ENCODE results near the gene CPPED1.
"Not testable (repeated sequence)": the region's sequence is repeated elsewhere in the genome, so short reads cannot be mapped to it uniquely, and the experiment has no call there.

CPPED1 gene

DNA sequence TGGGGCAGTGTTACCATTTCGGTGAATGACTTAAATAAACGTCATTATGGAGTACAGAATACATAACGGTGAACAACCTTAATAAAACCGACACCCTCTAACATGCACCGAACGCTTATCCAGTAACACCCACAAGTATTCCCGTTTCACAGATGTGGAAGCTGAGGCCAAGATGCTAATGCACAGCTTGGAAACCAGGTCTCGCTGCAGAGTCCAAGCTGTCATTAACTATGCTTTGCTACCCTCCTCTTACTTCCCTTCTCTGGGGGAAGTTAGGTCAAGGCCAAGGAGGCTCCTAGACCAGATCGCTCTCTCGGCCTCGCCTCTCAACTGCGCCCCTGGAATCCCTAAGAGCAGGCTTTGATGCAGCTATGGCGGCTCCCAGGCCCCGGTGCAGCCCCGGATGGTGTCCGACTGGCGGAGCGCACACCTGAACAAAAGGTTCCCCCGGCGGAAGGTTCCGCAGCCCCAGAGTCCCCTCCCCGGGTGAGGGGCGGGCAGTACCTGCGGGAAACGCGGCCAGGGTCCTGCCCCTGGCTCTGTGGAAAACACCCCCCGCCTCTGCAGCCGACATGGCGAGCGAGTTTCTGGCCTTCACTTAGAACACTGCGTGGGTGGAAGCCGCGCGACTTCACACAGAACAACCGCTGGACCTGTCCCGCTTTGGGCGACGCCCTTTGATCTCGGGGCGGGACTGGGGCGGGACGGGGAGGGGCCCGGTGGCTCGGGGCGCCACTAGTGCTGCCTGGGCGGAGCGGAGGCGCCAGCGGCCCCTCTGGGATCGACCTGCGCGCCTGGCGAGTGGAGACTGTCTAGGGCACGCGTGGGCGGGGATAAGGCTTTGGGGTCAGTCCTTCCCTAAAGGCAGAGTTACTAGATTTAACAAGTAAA lies at the start of gene CPPED1:
TSS of gene CPPED1 (minus strand) at position 685 of the 891 bp plus-strand sequence. CDS start at position 574, 111 bp downstream.
- DNase-seq, result peak; percentile 89

- DNase-seq, result no peak
Measured at GRCh38 chr16:12850186-12850585, 46.5 kb upstream of the CPPED1 start.

DNA sequence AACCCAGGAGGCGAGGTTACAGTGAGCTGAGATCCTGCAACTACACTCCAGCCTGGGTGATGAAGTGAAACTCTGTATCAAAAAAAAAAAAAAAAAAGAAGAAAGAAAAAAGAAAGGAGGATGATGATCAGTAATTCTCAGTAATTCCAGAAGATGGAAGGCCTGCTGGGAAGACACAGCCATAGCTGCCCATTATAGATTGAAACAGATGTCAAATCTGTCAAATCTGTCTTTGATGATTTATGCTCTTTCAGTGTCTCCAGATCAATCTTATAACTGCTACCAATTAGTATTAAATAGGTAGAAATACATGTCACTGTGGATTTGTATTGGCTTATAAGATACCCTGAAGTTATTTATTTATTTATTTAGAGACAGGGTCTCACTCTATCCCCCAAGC lies 42.9 kb upstream of the CPPED1 start:
- no peak for DNase-seq

DNA sequence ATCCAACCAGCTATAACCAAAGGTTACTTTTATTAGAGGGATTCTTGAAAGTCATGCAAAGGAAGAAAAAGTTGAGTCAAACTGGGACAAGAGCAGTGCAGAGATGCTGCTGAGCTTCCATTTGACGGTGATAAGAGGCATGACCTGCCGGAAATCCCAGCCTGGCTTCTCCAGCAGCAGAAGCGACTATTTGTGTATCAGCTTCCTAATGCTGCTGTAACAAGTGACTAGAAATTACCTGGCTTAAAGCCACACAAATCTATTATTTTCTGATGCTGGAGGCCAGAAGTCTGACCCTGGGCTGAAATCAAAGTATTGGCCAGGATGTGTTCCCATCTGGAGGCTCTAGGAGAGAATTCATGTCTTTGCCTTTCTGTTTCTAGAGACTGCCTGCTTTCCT lies 41.6 kb upstream of the CPPED1 start:
- no peak for DNase-seq

DNA sequence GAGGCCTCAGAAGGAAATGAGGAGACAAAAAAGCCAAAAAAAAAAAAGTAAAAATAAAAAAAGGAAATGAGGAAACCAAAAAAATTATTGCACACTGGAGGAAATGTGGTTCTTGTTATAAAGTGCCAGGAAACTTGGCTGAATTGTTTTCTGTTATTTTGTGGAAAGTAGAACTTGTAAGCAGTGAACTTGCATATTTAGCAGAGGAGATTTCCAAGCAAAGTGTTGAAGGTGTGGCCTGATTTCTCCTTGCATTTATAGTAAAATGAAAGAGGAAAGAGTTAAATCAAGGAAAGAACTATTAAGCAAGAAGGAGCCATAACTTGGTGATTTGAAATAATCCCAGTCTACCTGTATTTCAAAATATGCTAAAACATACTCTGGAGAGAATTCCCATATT lies 34.1 kb upstream of the CPPED1 start:
- no peak for DNase-seq

DNA sequence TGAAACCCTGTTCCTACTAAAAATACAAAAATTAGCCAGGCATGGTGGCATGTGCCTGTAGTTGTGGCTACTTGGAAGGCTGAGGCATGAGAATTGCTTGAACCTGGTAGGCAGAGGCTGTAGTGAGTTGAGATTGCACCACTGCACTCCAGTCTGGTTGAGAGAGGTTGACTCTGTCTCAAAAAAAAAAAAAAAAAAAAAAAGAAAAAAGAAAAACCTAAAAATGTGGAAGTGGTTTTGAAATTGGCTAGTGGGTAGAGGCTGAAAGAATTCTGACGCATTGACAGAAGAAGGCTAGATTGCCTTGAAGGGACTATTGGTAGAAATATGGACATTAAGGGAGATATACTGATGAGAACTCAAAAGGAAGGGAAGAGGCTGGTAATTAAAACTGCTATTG lies 33.6 kb upstream of the CPPED1 start:
- DNase-seq, result no peak

DNA sequence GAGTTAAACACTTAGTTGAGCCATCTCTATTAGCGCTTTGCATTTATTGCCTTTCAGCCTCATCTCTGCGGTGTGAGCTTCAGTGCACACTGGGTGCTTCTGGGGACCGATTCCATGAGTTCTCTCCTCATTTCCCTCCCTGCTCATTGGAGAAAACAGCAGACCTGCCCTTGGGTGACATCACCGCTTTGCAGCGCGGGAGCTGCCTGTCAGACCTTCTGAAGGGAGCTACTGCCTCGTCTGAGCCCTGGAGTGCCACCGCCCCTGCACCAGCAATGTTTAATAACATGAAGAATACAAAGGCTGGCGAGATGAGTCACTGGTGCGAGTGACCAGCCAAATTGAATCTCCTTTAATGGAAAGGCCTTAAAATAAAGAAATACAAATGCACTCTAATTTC lies 30.2 kb upstream of the CPPED1 start:
- DNase-seq, result no peak

DNA sequence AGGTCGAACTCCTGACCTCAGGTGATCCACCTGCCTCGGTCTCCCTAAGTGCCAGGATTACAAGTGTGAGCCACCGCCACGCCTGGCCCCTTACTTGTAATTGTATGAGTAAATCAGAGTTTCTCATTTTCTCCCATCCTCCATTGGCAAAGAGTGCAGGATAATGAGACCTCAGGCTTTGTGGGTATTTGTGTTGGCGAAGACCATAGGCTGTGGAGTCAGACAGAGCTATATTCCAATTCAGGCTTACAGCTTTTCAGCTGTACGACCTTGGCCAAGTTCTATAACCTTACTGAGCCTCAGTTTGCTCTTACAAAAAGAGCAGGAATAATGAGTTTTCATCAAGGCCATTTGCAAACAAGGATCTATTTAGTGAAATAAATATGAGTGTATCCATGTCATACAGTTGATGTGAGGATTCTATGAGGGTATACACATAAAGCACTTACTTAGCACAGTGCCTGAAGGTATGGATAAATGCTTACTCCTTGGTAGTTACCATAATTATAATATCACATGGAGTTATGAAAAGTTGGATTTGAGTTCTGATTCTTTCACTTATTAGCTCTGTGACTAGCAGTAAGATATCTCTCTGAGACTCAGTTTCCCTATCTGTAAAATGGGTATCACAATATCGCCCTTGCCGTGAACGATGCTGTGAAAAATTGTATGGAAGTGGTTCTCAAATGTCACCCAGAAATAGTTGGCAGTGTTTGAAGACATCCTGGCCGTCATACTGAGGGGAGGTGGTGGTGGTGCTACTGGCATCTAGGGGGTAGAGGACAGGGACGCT lies 25.6 kb upstream of the CPPED1 start:
- DNase-seq, result no peak

DNA sequence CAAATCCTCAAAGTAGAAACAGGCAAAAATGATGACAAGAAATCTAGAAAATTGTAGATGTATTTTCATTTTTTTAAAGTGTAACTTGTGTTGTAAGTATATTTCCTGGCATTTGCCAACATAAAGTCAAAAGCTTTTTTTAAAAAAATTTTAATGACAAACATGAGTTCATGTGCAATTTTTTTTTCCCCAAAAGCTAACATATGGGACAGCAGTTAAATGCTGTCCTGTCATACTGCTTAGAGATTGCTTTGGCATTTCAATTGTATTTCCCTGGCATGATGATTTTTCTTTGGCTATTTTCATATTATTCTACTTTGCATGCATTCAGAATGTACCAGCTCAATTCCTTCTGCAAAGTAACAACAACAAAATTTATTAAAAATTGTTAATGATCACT lies 24.5 kb upstream of the CPPED1 start:
- DNase-seq, result no peak

- DNase-seq, result no peak
Measured at GRCh38 chr16:12826559-12826958, 22.9 kb upstream of the CPPED1 start.

- DNase-seq, result peak; percentile 47
Measured at GRCh38 chr16:12819126-12820117, 15.7 kb upstream of the CPPED1 start.

DNA sequence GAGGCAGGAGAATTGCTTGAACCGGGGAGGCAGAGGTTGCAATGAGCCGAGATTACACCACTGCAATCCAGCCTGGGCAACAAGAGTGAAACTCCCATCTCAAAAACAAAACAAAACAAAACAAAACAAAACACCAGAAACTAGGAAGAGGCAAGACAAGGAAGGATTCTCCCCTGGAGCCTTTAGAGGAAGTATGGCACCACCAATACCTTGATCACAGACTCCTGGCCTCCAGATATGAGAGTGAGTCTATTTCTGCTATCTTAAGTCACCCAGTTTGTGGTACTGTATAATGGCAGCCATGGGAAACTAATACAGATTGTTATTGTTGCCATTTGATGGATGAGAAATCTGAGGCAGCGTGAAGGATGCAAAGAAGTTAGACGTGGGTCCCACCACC lies 14.6 kb upstream of the CPPED1 start:
- no peak for DNase-seq

DNA sequence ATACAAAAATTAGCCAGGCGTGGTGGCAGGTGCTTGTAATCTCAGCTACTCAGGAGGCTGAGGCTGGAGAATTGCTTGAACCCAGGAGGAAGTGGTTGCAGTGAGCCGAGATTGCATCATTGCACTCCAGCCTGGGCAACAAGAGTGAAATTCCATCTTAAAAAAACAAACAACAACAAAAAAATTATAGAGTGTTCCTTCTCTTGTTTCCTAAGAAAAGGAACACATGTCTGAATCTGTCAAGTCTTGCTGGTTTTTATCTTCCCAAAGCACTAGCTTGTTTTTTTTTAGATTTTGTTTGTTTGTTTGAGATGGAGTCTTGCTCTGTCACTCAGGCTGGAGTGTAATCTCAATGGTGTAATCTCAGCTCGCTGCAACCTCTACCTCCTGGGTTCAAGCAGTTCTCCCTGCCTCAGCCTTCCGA lies 13.1 kb upstream of the CPPED1 start:
- DNase-seq, result not testable (repeated sequence)

GRCh38 chr16:12815361-12815760 lies 11.7 kb upstream of the CPPED1 start:
- no peak for DNase-seq

DNA sequence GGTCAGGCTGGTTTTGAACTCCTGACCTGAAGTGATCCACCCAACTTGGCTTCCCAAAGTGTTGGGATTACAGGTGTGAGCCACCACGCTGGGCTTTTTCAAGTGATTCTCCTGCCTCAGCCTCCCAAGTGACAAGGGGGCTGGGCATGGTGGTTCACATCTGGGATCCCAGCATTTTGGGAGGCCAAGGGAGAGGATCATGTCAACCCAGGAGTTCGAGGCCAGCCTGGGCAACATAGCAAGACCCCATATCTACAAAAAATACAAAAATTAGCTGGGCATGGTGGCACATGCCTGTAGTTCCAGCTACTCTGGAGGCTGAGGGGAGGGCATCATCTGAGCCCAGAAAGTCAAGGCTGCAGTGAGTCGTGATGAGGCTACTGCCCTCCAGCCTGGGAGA lies 10.0 kb upstream of the CPPED1 start:
- not testable (repeated sequence) for DNase-seq

- DNase-seq, result not testable (repeated sequence)
Measured at GRCh38 chr16:12813321-12813720, 9.6 kb upstream of the CPPED1 start.

DNA sequence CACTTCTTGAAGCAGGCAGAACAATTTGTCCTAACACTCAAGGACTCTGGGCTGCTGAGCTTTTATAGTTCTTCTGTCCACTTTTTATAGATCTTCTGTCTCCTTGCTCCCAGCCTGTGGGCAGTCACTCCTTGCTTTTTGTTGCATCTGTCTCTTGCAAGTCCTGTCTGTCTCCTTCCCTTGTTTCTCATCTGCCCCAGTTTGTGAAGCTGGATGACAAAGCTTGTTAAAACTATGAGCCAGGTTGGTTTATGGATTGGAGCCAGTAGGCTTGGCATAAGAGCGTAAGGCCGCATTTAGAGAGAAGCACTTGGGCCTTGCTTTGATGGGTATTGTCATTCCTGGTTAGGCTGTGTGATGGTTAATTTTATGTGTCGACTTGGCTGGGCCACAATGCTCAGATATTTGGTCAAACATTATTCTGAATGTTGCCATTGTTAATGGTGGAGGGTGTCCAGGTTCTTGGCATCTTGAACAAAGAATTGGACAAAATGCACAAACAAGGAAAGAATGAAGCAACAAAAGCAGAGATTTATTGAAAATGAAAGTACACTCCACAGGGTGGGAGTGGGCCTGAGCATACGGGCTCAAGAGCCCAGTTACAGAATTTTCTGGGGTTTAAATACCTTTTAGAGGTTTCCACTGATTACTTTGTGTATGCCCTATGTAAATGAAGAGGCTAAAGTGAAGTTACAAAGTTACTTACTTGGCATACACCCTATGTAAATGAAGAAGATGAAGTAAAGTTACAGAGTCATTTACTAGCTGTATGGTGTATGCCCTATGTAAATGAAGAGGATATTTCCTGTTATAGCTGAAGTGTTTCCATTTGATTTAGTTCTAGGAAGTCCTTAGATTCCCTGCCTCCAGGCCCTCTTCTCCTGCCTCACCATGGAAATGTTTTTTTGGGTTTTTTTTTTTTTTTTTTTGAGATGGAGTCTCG lies 8.0 kb upstream of the CPPED1 start:
- no peak for DNase-seq

DNA sequence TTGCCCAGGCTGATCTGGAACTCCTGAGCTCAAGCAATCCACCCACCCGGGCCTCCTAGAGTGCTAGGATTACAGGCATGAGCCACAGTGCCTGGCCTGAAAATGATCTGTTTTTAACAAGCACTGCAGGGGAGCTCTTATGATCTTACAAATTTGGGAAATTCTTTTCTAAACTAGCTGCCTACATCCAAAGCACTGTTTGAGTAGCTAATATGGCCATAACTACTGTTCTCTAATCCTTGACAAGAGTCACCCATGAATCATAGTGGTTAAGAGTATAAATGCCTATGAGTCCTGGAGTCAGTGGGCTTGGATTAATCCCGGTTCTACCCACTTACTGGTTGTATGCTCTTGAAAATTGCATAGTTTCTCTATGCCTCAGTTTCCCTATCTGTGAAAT lies 1.4 kb upstream of the CPPED1 start:
- DNase-seq, result no peak

DNA sequence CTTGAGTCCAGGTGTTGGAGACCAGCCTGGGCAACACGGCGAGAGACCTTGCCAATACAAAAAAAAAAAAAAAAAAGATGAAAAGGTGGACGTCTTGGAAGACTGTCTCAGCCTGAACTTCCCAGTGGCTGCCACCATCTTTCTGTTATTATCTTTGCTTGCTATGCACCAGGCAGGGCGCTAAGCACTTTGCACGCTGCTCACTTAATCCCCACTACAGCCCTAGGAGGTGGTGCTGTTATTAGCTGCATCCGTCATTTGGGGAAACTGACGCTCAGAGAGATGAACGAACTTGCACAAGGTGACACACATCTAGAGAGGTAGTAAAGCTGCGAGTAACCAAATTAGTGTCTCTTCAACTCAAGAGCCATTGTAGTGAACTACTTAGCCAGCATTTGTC lies 708 bp upstream of the CPPED1 start:
- no peak for DNase-seq

DNA sequence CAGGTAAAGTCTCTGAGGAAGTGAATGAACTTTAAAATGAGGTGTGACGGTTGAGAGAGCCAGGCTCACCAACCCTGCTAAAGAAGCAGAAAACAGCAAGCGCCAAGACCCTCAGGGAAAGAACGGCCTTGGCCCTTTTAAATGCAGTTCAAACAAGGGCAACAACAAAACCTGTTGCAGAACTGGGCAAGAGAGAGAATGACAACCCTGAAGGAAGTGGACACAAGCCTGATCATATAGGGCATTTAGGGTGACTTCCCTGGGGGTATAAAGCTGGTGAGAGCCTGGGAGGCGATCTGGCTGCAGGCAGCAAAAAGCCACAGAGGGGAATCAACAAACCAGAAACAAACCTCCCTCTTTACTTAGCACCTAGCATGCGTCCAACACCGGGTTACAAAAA lies 1.0 kb downstream of the CPPED1 start:
- DNase-seq, result no peak

DNA sequence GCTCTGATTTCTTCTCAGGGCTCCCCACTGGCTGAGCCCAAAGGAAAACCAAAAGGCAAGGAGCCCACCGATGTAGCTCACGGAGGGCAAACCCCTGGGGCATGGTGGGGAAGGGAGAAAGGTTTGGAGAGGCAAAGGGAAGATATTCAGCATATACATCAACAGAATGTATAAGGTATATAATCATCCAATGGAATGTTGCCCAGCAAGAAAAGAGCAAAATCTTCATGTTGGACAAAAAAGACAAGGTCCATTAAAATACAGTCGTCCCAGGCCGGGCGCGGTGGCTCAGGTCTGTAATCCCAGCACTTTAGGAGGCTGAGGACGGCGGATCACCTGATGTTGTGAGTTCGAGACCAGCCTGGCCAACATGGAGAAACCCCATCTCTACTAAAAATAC lies 1.6 kb downstream of the CPPED1 start:
- DNase-seq, result no peak

All from COR-L47 (cell line).